ENCODE measurements around the gene NACC1.

NACC1 gene

DNA sequence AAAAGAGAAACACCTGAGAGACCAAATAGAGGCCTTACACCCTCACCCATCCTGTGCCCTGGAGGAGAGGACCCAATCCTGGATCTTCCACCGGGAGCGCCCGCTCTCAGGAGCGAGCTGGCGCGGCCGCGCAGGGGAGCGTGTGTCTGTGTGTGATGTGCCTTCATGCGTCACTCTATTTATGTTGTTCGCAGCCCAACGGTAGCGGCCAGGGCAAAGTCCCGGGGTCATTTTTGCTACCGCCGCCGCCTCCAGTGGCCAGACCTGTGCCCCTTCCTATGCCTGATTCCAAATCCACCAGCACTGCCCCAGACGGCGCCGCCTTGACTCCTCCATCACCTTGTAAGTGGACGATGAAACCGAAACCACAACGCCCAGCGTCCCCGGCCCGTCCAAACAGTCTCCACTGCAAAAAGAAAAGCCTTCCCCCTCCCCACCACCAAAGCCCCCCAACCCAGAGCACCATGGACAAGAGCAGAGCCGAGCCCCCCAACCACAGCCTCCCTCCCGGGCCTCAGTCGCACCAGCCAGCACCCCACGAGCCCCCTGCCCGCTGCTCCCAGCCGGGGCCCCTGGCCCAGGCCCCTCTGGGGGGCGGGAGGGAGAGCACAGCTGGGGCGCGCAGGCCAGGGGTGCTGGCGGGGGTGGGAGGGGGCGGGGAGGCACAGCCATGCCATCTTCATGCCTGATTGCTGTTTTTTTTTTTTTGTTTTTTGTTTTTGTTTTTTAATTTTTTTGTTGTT is 30.1 kb upstream of the NACC1 start:
- no peak for DNase-seq

DNA sequence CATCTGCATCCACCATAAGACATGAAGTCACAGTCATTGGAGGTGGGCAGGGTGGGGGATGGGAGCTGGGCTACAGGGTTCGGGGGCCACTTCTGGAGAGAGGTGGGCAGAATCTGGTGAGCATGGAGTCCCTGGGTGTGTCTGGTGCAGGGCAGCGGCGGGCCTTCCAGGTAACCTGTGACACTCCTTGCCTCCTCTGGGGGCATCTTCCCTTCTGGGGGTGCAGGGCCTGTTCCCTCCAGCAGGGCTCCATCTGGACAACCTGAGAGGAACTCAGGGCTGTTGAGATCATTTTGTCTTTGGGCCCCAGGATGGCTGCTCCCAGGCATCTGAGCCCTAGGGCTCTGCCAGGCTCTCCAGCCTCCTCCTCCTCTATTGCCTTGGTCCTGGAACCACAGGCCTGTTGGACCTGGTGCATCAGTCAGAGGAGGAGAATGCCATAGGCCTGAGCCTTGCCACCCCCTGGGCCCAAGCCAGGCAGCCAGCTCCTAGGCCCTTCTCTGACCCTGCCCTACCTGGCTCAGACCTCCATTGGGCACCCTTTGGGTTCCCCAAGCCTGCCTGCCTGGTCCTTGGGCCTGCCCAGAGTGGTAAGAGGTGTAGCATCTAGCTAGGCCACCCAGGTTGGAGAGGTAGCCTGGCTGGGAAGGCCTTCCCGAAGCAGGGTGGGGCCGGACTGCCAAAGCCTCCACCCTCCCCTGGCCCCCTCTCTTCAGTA is 28.8 kb upstream of the NACC1 start:
- no peak for DNase-seq

DNA sequence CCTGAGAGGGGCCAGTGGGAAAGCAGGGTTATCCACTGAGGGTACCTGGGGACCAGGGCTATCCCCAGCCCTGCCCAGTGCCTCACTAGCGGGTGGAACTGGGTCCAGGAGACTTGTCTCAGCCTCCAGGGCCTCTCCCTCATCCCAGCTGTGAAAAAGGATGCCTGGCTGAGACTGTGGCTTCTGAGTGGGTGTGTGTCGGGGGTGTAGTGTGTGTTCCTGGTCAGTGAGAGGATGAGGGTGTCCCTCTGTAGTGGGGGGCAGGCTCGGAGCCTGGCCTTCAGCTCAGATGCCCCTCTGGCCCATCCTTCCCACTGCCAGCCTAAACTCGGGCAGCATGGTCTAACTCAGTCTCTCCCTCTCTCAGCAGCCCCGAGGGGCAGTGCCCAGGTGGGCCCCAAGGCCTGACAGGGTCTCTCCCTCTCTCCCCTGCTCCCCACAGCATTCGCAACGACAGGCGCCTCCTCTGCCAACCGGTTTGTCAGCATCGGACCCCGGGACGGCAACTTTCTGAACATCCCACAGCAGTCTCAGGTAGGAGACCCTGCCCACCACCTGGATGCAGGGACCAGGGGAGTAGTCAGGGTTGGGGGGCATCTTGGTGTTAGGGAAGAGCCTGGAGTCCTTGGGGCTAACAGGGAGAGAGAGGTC is 28.1 kb upstream of the NACC1 start:
- no peak for DNase-seq

DNA sequence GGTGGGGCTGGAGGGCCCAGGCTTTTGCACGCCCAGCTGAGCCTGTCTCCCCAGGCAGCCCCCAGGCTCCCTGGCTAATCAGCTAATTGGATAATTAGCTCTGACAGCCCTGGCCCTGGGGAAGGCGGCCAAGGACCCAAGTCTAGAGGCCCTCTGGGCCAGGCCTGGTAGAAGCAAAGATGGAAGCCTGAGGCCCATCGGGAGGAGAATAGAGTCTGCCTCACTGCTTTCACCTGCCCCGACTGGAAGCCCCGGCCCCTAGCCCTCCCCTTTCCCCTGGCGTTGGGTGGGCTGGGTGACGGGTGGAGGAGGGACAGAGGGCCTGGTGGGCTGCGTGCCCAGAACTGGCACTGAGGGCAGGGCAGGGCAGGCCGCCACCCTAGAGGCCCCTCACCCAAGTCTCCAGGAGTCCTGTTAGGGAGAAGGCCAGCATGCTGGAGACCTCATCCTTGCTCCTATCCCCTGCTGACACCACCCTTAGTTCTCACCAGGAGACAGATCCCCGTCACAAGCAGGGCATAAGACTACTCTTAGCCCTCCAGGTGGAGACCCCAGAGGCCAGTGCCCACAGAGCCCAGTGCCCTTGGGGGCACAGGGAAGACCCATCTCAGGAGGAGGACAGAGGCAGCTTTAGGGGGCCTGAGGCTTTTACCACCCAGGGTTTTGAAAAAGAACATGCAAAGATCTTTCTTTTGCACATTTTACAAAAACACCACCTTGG is 27.4 kb upstream of the NACC1 start:
- DNase-seq, result no peak

DNA sequence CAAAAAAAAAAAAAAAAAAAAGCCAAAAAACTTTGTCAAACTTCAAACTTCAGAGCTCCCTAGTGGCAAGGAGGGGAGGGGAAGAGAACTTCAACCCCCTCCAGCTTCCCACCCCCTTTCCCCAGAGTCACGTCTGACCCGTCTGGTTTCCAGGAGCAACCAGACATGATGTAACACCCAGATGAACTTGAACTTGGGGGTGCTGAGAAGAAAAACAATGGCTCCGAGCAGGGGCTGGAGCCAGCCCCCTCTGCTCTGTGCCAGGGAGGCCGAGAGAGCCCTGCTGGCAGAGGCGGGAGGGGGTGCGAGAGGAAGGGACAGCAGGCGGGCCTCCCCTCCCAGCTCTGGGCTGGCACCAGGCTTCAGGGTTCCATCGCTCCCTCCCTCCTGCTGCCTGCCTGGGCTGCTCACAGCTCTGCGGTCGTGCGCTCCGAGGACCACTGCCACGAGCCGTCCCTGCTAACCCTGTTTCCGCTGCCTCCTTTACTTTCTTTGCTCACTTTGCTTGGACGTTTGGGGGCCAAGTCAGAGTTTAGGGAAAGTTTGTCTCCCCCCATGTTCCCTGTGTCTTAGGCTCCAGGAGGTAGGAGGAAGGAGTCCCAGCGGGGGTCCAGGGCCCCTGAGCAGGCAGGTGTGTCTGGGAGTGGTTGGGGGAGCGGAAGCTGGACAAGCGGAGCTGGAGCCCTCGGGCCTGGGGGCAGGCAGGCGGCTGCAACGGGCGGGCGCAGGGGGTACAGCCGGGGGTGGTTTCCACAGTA is 26.5 kb upstream of the NACC1 start:
- DNase-seq, result peak in 41 of 51 donors; percentile 38 to 90 (median 74)

DNA sequence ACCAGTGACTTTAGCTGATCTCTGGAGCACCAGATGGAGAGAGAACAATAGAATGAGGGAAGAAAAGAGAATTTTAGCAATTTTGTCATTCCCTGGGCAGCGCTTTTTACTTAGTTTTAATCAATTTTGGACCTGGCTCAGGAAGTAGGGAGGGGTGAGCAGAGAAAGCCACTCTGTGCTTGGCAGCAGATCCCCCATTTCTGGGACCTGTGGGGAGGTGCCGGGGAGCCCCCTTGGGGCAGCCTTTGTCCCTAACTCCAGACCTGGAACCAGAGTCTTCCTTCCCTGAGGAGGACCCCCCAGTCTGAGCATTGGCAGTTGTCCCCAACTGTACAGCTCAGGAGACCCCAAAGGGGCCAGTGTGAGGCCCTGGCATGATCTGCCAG is 25.9 kb upstream of the NACC1 start:
- no peak for DNase-seq

DNA sequence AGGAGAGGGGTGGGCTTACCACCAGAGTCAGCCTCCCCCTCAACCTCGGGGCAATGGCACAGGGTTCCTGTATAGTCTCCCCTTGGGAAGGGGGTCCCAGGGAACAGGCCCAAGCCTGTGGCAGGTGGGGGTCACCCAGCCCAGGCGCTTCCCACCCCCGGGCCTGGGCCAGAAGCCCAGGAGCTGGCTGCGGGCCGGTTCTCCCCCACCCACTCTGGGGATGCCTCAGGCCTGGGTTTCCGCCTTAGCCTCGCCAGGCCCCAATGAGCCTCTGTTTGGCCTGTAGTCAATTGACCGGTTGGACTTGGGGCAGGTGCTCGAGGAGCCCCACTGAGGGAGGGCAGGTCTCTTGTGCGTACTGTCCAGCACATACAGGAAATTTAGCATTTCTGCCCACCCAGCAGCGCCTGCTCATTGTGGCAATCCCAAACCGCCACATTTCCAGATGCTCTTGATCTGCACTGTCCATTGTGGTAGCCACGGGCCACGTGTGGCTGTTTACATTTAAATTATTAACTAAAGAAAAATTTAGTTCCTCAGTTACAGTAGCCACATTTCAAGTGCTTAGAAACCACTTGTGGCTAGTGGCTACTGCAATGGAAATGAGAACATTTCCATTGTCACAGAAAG is 25.3 kb upstream of the NACC1 start:
- peak in 2 of 51 donors; percentile 24 to 25 for DNase-seq

DNA sequence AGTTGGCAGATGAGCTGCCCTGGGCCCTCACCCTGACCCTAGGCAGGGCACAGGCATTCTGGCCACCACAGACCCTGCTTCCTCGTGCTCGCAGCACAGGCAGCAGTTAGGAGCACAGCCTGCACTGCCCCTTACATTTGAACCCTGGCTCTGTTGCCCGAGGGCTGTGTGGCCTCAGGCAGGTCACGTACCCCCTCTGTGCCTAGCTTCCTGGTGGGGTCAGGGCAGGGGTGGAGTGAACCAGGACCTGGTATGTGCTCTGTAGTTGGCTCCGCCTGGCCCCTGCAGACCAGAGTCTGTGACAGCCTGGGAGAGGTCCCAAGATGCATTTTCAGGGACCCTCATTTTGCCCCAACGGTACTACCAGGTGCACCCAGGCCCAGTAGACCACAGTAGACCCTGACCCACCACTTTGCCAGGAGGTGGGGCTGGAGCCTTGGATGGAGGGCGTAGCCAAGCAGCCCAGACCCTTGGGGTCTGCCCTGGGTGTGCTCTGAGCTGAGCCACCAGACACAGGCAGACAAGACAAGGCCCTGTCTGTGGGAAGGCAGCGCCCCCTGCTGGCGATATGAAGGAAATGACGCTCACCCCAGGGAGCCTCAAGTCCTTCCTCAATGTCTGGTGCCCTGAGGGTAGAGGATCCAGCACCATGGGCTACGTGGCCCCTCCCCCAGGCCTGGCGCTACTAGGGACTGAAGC is 24.5 kb upstream of the NACC1 start:
- peak in 46 of 51 donors; percentile 30 to 94 (median 78) for DNase-seq

DNA sequence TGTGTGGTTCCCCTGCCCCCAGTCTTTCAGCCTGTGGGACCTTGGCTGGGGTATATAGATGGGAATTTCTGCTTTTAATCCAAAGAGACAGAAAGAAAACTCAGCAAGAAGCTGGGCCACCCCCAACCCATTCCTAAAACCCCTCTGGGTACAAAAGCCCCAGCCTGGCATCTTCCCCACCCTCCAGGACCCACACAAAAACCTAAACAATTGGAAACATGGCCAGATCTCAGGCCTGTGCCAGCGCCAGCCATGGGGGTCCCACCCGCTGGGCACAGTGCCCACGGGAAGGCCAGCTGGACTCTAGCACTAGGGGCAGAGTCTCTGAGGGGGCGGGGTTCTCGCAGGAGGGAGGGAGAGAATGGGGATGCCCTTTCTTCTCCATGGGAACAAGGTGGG is 24.0 kb upstream of the NACC1 start:
- peak in 4 of 51 donors; percentile 32 to 75 (median 61) for DNase-seq

DNA sequence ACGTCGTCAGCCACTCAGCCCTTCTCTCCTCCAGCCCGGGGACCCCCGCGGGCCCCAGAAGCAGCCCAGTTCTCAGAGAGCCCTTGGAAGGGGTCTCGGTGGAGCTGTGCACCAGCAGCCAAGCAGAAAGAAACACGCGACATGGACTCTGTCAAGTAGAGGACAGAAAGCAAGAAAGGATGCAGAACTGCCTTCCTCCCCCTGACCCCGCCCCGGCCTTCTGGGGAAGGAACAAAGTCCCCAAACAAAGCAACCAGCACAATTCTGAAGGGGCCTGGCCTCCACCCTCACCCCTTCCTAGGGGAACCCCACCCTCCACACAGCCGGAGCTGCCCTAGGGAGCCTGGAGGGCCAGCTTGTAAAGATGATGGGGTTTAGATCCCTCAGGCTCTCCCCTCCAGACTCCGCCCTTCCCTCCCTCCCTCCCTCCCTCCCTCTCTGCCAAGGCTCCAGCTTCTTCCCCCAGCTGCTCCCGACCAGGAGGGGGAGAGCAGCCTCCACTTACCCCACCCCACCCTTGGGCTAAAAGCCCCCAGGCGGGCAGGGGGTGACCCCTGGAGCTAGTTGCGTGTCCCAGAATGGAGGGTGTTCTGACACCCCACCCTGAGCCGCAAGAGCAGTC is 23.2 kb upstream of the NACC1 start:
- DNase-seq, result no peak

DNA sequence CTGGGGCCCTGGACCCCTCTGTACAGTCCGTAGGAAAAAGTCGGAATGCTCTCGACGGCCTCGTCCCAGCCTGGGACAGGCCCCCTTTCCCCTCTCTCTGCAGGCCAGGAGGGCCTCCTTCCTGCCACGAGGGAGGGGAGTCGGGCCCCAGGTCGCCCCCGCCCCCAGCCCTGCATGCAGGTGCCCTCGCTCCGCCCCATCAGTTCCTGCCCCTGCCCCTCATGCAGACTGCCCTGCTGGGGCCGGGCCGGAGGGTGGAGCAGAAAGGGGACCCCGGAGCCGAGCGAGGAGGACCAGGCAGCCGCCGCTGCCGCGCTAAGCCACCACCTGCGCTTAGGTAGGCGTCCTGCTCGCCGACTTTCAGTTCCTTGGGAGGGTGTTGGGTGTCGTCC is 22.7 kb upstream of the NACC1 start:
- peak in 1 of 51 donors; percentile 21 for DNase-seq

DNA sequence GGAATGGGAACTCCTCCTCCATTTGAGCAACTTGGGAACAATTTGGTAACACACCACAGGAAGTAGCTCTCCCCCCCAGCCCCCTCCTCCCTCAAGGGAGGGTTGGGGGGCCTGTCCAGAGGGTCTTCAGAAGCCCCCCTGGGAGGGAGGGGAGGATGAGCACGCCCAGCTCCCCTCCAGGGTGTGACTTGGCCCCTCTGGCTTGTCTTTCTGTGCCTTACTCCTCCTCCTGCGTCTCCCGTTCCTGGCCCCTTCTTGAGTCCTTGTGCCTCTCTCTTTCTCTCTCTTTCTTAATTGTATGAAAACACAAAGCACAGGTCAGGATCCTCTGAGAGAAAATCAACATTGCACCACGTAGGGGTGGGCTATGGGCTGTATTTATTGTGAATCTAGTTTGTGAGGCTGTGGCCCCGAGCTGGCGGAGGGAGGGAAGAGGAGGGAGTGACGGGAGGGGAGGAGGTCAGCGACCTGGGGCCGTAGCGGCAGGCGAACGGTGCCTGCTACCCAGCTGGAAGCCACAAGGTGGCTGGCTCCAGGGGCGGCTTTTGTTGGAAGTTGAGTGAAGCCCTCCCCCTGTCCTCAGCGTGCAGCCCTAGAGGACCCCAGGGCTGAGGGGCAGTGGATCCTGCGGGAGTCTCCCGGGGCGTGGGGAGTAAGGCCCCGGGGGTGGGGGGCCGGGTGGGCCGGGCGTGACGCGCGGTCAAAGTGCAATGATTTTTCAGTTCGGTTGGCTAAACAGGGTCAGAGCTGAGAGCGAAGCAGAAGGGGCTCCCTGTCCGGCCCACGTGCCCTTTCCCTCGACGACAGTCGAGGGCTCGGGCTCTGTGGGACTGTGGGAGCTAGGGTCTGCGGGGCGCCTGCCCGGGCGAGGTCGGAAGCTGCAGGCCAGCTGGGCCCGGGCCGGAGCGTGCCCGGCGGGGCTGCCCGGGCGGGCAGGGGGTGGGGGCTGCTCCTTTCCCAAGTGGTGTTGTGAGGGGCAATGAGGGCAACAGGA is 21.8 kb upstream of the NACC1 start:
- DNase-seq, result no peak

DNA sequence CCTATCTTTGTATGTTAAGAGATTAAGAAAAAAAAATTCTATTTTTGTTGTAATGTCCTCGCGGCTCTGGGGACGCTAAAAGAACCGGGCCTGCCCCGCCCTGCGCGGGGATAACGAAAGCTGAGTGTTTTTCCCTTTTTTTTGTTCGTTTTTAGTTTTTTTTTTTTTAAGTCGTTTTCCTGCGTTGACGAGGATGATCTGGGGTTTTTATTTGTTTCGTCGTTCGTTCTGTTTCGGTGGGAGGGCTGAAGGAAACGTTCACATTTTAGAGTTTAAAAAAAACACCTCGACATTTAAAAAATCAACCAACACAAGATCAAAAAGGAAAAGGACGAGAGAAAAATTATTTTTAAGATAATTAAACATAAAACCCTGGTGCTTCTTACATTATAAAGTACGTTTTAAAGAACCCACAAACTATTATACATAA is 21.0 kb upstream of the NACC1 start:
- no peak for DNase-seq

DNA sequence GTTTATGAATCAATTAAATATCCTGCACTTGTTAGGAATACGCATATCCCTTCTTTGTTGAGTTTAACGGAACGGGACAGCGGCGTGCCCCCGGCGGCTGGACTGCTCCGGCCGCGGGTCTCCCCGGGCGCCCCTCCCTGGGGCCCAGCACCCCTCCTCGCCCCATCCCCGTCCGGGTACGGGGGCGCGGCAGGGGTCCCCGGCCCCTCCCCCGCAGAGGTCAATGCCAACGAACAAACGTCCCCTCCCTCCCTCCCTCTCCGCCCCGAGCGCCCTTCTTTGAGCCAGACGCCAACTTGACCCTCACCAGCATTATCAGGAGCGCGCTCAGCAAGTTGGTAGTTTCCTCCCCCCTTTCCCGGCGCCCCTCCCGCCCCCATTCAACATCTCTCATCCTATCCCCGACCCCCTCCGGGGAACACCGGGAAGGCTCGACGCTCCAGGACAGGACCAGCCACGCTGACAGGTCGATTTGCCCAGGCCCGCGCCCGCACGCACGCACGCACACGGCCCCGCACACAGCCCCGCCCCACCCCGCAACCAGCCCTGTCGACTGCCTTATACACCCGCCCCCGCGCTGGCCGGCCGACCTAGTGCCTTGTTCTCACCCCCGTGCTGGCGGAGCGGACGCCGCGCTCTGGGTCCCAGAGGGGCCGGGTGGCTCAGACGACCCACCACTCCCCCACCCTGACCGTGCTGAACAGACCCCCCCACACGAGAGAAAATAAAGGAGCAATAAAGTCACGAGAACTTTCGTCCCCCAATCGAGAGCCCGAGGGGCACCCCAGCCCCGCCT is 20.4 kb upstream of the NACC1 start:
- peak in 2 of 51 donors; percentile 18 to 37 for DNase-seq

DNA sequence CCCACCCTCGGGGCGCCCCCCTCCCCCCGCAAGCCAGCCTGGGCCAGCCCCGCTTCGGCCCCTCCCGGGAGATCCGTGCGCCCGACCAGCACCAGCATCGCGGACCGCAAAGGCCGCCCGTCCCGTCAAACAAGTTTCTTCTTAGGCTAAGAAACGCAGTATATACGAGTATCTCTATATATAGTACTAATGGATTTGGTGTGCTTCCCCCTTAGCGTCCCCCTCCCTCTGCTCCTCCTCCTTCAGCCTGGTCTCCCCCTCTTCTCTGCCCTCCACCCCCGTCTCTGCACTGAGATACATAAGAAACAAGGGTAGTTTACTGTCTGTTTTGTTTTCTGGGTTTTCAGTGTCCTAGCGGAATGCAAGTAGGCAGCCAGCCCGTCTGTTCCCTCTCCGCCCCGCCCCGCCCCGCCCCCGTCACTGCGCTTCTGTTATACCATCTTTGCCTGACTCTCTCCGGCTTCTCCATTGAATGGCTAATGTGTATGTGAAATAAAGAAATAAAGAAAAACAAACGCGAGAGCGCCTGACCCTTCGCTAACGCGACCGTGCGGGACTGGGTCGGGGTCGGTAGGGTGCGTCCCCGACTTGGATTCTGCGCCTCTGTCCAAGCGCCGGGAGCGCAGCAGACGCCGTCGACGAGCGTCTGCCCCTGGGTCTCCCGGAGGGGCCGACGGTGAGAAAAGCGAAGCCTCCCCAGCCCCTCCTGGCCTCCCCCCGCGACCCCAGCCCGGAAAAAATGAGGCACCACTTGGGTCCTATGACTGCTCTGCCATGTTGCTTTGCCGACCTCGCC is 19.6 kb upstream of the NACC1 start:
- peak in 2 of 51 donors; percentile 32 to 33 for DNase-seq

Measured in hypothalamus (tissue), 51 donors.